Endothelial cell of umbilical vein (primary cell): ENCODE data around the gene ULK4.

Experiments used
- POLR2AphosphoS5 ChIP-seq: IDR thresholded peaks from 2 replicates; pipeline ENCODE4 v1.6.1; 2012; ENCODE audit warnings: low read depth, mild to moderate bottlenecking, control low read depth, low read length, moderate library complexity; ENCODE audit not compliant: insufficient read depth
- TF ChIP-seq, protein P1 (sequence below), 2 donors: IDR thresholded peaks; 1 replicate in 1 of 2; 2 replicates in 1 of 2; pipeline ENCODE4 v1.5.1; 2011; ENCODE audit warnings: low read length in 2 of 2, mild to moderate bottlenecking in 2 of 2, moderate library complexity in 2 of 2, control low read depth in 1 of 2, inconsistent platforms in 1 of 2, low read depth in 1 of 2; ENCODE audit not compliant: insufficient read depth in 1 of 2; ENCODE audit errors: extremely low read depth in 1 of 2

DNA sequence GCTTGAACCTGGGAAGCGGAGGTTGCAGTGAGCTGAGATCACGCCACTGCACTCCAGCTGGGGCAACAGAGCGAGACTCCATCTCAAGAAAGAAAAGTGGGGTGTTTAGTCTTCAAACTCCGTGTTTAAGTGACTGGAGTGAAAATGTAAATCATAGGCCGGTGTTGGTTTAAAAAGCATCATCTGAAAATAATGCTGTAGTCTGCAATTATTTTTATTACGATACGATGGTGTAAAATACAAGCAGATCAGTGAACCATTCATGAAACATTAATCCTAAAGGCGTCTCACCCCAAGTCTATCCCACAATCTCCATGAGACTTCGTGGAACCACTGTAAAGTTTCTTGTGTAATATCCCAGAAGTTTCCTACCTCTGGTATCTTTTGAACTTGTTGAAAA is 756.3 kb downstream of the ULK4 start:
- TF ChIP-seq, protein P1, sequence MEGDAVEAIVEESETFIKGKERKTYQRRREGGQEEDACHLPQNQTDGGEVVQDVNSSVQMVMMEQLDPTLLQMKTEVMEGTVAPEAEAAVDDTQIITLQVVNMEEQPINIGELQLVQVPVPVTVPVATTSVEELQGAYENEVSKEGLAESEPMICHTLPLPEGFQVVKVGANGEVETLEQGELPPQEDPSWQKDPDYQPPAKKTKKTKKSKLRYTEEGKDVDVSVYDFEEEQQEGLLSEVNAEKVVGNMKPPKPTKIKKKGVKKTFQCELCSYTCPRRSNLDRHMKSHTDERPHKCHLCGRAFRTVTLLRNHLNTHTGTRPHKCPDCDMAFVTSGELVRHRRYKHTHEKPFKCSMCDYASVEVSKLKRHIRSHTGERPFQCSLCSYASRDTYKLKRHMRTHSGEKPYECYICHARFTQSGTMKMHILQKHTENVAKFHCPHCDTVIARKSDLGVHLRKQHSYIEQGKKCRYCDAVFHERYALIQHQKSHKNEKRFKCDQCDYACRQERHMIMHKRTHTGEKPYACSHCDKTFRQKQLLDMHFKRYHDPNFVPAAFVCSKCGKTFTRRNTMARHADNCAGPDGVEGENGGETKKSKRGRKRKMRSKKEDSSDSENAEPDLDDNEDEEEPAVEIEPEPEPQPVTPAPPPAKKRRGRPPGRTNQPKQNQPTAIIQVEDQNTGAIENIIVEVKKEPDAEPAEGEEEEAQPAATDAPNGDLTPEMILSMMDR (IDR thresholded peaks at IDR 0.05; ENCODE audit: extremely low read depth in 1 of 2, insufficient read depth in 1 of 2, low read depth in 1 of 2, low read length in 2 of 2), result no peak
- no peak for TF ChIP-seq POLR2AphosphoS5
